GM13977 (cell line): Measurements from ENCODE around the gene CASTOR1.

ENCODE experiments used
- DNase-seq: peaks from one replicate; pipeline ENCODE4 v3.0.0; 2012; ENCODE audit warnings: low spot score
- in situ Hi-C: fragments of 300-500 bp; cut with MboI; formaldehyde crosslinking; loops from one replicate; pipeline ENCODE4 v1.12.0; 2022; ENCODE audit warnings: low sequenced_read_pairs, low pct_unique_long_range_greater_than_20kb, mixed read lengths, inconsistent platforms; ENCODE audit not compliant: unreplicated experiment
- TF ChIP-seq, protein P1 (sequence below): IDR thresholded peaks from 2 replicates; pipeline ENCODE4 v1.5.1; 2012; ENCODE audit warnings: mild to moderate bottlenecking, control low read depth; ENCODE audit not compliant: insufficient read depth; ENCODE audit errors: extremely low read depth, missing control alignments

CASTOR1 gene

DNA sequence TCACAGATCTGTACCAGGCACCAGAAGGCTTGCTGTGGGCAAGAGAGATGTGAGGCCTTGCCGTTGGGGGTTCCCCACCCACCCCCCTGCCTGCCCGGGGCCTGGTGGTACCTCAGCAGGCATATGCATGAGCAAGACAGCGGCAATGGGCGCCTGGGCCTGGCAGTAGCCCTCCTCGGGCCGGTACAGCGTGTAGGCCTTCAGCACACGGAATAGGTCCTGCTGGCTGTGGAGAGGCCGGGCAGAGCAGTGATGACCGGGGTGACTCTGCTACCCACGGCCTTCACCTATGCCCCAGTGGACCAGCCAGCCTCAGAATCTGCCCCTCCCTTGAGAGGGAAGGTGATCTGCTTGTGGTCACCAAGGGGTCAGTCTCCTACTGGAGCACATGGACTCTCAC is 5.5 kb upstream of the CASTOR1 start:
- in situ Hi-C loops = no loop called here
- TF ChIP-seq, protein P1, sequence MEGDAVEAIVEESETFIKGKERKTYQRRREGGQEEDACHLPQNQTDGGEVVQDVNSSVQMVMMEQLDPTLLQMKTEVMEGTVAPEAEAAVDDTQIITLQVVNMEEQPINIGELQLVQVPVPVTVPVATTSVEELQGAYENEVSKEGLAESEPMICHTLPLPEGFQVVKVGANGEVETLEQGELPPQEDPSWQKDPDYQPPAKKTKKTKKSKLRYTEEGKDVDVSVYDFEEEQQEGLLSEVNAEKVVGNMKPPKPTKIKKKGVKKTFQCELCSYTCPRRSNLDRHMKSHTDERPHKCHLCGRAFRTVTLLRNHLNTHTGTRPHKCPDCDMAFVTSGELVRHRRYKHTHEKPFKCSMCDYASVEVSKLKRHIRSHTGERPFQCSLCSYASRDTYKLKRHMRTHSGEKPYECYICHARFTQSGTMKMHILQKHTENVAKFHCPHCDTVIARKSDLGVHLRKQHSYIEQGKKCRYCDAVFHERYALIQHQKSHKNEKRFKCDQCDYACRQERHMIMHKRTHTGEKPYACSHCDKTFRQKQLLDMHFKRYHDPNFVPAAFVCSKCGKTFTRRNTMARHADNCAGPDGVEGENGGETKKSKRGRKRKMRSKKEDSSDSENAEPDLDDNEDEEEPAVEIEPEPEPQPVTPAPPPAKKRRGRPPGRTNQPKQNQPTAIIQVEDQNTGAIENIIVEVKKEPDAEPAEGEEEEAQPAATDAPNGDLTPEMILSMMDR = no peak
- DNase-seq = no peak

DNA sequence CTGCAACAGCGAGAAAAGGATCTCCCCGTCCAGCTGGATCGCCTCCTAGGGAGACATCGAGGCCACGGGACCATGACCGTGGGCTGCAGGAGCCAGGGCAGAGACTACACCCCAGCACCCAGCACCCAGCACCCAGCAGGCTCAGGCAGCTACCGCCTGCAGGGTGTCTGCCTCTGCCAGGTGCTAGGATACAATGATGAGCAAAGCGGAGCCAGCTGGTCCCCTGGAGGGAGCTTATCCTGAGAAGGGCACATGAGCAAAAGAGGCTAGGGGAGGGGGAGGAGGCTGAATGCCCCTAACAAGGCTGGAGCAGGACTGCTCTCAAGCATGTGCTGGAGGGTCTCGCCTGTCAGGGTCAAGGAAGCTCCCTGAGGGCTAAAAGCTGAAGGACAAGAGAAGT is 4.8 kb upstream of the CASTOR1 start:
- TF ChIP-seq, protein P1 = no peak
- DNase-seq = no peak
- in situ Hi-C loops = no loop called here

DNA sequence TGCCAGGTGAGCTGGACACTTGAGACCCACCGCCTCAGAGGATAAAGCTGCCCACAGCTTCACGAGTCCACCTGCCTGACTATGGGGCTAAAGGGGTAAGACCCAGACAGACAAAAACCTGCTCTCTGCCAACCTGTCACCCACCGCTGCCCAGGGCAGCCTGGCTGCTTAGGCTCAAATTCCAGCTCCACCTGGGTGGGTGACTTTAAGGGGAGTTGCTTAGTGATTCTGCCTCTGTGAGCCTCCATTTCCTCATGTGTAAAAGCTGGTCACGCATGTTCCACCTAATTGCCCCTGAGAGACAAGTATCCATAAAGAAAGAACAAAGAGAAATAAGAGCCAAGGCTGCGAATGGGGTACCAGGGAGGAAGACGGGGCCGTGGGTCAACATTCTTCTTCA is 3.7 kb upstream of the CASTOR1 start:
- TF ChIP-seq, protein P1 = no peak
- DNase-seq = no peak
- in situ Hi-C loops = no loop called here

DNA sequence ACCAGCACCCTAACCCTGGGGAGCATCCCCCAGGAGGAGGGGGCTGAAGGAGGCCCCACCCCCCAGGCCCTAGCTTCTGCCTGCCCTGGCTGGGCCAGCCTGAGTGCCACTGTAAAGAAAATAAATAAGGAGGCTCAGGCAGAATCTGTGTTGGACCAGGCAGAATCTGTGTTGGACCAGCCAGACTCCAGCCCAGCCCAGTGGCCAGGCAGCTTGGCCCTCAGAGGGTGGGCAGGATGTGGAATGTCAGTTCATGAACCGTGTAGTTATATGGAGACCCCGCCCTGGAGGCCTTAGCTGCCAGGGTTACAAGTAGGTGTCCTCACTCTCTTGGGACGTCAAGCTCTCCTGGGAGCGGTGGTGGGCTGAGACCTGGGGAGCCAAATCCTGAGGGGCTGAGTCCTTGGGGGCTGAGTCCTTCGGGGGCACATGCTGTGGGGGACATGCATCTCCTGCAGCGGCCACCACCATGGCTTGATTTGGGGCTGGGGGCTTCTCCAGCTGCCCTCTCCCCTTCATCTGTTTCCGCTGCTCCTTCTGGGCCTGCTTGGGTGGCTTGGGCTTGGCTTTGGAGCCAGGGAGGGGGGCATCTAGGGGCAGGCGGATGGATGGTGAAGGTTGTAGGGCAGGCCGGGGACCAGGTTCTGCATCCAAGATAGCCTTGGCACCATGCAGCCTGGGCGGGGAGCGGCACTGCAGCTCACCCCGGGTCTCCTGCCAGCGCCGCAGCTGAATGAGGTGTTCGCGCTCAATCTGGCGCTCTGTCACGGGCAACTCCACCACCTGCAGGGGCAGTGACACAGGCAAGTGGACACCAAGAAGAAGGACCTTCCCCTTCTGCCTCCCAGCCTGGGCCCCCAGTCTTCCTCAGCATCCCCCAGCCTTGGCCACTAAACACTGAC is 3.0 kb upstream of the CASTOR1 start:
- DNase-seq = no peak
- TF ChIP-seq, protein P1 = no peak
- in situ Hi-C loops = no loop called here

DNA sequence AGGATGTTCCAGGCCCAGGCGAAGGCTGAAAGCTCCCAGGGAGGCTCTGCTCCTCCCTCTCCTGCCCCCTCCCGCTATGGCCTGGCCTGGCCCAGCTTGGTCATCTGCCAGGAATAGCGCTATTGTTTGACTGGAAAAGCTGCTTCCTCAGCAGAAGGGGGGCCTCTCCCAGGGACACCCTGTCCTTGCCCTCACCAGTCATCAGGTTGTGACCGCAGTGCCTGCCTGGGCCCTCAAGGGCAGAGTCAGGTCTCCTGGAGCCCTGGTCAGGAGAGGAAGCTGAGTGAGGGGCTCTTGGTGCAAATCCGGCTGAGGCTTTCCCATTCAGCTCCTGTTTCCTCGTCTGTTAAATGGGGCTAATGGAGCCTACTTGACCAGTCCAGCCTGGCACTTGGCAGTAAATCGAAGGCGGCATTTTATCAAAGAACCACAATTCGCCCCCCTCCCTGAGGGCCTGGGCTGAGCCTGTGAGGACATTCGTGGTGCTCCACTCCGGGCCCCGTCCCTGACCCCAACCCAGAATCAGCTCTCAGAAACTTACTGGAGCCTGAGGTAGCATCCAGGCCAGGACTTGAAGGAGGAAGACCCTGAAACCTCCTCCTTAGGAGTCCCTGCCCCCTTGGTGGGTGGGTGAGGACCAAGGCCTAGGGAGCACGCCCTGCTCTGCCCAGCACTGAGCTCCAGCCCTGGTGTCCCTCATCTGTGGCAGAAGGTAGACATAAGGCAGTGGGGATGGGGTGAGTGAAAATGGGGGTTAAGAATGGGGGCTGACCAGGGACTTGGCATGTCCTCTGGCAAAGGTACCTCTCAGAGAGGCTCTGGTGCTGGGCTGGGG is 2.0 kb upstream of the CASTOR1 start:
- TF ChIP-seq, protein P1 = no peak
- DNase-seq = no peak
- in situ Hi-C loops = no loop called here

DNA sequence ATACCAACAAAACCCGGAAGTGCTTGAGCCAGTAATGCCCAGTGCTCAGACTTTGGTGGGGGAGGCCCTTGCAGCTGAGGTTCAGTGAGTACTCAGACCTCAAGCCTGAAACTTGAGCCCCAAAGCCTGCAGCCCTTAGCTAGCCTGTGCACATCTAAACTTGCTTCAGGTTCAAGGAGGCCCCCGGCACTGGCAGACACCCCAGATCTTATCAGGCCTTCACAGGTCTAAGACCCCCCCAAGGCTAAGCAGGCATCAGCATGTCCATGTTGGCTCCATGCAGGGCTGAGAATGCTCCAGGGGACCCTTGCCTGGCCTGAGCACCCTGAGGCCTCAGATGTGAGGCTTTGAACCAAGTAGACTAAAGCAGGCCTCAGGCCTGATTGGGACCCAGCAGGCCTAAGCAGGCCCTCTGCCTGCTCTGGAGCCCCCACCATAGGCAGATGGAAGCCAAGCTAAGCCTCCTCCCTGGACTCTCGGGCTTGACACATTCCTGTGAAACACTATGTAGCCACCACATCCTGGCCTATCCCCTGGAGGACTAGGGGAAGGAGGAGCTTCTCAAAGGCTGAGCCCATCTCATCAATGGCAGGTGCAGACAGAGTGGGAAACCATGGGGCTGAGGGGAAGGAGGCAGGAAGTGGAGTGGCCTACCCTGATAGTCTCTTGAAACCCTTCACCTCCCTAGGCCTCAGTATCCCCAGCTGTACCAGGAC is 1.2 kb upstream of the CASTOR1 start:
- DNase-seq = peak; percentile 66
- in situ Hi-C loops = no loop called here

More for the DNA sequence above, 1.2 kb upstream of the CASTOR1 start:
- TF ChIP-seq, protein P1 = no peak
